ENCODE data around the gene HDGFL2.

- no peak for TF ChIP-seq EZH2 (IDR thresholded peaks at IDR 0.05; ENCODE audit: insufficient read depth, low read length)
- no peak for TF ChIP-seq CTCF (IDR thresholded peaks at IDR 0.05; ENCODE audit: insufficient read depth, low read depth, low read length)
Observed at GRCh38 chr19:4445963-4446703, 26.0 kb upstream of the HDGFL2 start.
